Right renal cortex interstitium (tissue), 3 donors: Measurements from ENCODE around the gene CYP2B6. TPM values are rescaled to one million over a fixed set of nuclear protein-coding genes. Genes with fewer than 3 reads are reported as not detected.
"Not testable (repeated sequence)": the region's sequence is repeated elsewhere in the genome, so short reads cannot be mapped to it uniquely, and the experiment has no call there.

Source experiments
- DNase-seq, 3 donors: peaks; one replicate each; pipeline ENCODE4 v3.0.0-alpha.2; 2013; ENCODE audit warnings: low read depth in 3 of 3, low spot score in 2 of 3
- polyA plus RNA-seq, 3 donors: library from polyadenylated mRNA; unstranded; fragments of 120-200 nt; gene quantifications; one replicate each; pipeline ENCODE4 v1.2.1, GENCODE V29; 2013; ENCODE audit not compliant: insufficient read length in 3 of 3

The CYP2B6 gene
- polyA plus RNA-seq, 3 donors, result 2.0 to 2.8 (median 2.1) TPM

DNA sequence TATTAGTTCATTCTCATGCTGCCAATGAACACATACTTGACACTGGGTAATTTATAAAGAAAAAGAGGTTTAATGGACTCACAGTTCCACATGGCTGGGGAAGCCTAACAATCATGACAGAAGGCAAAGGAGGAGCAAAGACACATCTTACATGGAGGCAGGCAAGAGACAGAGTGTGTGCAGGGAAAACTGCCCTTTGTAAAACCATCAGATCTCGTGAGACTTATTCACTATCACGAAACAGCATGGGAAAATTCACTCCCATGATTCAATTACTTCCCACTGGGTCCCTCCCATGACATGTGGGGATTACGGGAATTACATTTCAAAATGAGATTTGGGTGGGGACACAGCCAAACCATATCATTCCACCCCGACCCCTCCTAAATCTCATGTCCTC lies 11.3 kb upstream of the CYP2B6 start:
- DNase-seq, result not testable (repeated sequence)

DNA sequence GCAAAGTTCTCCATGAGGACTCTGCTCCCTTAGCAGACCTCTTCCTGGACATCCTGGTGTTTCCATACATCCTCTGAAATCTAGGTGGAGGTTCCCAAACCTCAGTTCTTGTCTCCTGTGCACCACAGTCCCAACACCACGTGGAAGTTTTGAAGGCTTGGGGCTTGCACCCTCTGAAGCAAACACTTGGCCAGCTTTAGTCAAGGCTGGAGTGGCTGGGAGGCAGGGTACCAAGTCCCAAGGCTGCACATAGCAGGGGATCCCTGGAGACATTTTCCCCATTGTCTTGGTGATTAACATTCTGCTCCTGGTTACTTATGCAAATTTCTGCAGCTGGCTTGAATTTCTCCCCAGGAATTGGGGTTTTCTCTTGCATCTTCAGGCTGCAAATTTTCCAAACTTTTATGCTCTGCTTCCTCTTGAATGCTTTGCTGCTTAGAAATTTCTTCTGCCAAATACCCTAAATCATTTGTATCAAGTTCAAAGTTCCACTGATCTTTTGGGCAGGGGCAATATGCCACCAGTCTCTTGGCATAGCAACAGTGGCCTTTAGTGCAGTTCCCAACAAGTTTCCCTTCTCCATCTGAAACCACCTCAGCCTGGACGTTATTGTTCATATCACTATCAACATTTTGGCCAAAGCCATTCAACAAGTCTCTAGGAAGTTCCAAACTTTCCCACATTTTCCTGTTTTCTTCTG lies 10.2 kb upstream of the CYP2B6 start:
- not testable (repeated sequence) for DNase-seq

DNA sequence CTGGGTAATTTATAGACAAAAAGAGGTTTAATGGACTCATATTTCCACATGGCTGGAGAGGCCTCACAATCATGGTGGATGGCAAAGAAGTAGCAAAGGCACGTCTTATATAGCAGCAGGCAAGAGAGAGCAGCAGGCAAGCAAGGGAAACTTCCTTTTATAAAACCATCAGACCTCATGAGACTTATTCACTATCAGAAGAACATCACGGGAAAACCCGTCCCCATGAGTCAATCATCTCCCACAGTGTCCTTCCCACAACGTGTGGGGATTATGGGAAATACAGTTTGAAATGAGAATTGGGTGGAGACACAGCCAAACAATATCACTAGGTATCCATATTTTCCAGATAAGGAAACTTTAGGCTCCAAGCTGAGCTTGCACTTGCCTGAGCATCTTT lies 9.5 kb upstream of the CYP2B6 start:
- DNase-seq, result no peak

DNA sequence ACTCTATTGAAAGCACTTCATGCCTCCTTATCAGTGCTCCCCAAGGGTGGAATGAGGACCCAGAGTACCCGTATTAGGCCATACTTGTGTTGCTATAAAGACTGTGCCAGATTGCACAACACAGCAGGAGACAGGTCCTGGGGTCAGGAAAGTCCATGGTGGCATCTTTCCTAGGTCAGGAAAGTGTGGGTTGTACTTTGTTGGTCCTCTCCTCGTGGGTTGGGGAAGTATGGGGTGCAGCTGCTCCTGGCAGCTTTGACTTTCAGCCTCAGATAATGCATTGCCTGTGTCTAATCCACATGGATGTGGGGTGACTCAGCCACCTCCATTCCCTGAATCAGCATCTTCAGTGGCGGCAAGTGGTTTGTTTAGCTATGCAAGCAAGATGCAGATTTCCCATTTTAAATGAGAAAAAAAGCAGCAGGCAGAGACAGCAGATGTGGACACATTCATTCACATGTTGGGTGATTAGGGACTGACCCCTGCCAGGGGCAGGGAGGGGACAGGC lies 8.4 kb upstream of the CYP2B6 start:
- no peak for DNase-seq

DNA sequence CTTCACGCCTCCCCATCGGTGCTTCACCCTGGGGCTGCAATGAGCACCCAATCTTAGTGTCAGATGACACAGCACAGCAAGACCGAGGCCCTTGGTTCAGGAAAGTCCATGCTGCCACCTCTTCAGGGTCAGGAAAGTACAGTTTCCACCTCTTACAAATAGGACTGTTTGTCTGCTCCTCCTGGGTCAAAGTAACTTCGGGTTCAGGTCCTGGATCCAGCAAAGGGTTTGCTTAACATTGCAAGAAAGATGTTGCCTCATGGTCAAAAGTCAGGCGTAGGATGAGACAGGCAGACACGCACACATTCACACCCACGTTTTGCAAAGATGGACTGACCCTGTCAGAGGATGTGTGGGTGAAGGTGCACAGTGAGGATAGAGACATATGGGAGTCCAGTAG lies 1.6 kb upstream of the CYP2B6 start:
- DNase-seq, result no peak

DNA sequence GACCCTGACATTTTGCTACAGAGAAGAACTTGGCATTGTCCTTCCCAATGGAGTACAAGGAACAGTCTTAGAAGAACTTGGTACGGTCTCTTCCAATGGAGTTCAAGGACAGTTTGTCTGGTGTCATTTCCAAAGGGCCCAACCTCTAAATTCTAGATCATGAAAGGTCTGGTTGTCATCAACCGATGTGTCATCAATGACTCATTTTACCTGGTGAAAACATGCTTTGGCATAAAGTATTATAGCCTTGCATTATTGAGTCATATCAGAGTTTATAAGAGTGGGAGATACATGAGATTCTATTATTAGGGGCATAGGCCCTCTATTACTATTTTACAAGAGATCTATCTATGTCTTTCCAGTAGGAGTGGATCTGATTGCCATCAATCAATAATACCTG lies 4.3 kb downstream of the CYP2B6 start:
- no peak for DNase-seq

DNA sequence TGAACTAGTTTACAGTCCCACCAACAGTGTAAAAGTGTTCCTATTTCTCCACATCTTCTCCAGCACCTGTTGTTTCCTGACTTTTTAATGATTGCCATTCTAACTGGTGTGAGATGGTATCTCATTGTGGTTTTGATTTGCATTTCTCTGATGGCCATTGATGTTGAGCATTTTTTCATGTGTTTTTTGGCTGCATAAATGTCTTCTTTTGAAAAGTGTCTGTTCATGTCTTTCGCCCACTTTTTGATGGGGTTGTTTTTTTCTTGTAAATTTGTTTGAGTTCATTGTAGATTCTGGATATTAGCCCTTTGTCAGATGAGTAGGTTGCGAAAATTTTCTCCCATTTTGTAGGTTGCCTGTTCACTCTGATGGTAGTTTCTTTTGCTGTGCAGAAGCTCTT lies 7.9 kb downstream of the CYP2B6 start:
- DNase-seq, result not testable (repeated sequence)

DNA sequence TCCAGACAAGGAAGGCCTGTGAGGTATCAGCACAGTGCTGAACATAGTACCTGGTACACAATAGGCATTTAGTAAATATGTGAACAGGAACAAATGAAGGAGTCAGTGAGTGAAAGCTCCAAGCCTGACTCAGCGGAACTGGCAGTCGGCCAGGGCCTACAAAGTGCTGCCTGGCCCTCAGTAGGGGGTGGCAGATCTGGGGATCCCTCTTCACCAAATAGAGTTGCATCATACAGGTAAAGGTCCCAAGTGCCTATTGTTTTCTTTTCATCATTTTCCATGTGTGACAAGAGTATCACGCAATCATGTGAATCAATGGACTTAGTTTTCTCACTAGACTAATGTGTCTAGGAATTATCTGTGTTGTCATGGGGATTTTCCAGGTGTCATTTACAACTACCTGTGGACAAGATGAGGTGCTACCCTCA lies 9.2 kb downstream of the CYP2B6 start:
- no peak for DNase-seq

DNA sequence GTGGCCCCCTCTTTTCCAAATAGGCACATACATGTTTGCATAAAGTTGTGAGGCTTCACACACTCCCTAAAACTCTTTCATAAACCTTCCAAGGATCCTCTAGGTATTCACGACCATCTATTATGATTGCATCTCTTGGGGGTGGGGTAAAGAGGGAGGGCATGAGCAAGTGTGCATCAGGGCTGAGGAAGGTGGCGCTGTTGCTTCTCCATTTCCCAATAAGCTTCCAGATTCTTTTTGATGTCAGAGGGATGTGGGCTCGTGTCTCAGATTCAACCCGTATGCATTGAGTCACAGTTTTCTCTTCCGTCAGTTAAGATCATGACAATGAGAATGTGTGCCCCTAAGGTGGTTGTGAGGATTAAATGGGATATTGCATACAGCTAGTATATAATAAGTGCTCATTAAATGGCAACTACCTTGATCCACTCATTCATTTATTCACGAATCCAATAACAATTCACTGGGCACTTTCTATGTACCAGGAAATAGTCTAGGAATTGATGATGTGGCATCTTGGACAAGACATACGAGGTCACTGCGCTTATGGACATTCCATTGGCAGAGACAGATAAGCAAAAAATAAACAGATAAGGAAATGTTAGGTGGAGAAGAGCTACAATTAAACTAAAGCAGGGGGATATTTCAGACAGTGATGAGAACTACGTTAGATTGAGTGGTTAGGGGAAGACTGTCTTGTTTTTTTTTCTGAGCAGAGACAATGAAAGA lies 10.3 kb downstream of the CYP2B6 start:
- no peak for DNase-seq

DNA sequence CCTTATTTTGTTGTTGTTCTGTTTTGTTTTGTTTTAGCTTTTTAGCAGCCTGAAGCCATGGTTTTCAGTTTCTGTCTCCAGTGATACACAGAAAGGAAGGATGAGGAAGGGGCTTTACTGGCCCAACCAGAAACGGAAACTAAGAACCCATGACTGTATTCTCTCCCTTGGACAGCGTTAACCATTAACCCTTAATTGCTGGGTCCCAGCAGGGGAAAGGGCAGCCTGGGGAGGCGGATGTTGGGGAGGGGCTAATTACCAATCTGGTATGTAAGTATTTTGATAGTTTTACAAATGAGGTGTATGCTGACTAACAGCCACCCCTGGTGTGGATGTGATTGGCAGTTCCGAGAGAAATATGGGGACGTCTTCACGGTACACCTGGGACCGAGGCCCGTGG lies 12.6 kb downstream of the CYP2B6 start:
- peak in 2 of 3 donors; percentile 2 to 36 for DNase-seq

DNA sequence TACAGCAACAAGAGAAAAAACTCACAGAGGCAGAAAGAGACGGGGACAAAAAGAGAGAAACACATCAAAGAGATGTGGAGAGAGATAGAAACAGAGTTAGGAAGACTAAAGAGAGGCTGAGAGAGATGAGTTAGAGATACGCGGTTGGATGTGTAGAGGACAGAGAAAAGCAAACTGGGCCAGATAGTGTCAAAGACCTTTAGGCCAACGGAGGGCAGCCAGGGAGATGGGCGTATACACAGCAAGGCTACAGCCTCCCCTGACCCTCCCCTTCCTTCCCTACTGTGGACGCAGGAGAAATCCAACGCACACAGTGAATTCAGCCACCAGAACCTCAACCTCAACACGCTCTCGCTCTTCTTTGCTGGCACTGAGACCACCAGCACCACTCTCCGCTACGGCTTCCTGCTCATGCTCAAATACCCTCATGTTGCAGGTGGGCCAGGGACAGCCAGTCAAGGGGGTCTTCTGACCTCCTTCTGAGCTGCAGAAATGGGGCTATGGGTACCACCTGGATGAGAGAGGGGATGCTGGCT lies 18.7 kb downstream of the CYP2B6 start:
- no peak for DNase-seq

DNA sequence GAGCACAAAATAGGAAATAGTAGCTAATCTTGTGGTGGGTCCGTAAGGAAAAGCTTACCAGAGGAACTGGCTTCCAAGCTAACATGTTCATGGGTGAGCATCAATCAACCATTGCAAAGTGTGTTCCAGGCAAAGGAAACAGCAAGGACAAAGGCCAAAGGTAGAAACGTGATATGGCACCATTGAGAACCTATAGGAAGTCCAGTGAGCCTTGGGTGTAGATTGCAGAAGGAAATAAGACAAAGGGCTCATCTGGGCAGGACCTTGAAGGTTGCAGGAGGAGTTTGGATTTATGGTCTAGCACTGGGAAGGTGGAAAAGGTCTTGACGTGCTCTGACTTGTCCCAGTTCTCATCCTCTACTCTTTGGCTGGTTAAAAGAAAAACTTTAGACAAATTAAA lies 22.3 kb downstream of the CYP2B6 start:
- DNase-seq, result no peak

DNA sequence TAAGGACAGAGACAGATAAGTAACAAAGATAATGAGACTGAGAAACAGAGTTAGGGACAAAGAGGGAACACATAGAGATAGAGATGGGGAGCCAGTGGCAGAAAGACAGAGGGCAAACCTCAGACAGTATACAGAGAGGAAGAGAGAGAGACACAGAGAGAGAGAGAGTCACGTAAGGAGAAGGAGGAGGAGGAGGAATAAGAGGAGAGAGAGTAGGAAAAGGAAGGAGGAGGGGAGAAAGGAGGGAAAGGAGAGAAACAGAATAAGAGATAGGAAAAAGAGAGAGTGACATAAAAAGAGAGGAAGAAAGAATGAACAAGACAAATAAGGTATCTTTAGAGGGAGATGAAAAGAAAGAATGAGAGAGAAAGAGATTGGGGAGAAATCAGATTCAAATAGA lies 23.6 kb downstream of the CYP2B6 start:
- no peak for DNase-seq

DNA sequence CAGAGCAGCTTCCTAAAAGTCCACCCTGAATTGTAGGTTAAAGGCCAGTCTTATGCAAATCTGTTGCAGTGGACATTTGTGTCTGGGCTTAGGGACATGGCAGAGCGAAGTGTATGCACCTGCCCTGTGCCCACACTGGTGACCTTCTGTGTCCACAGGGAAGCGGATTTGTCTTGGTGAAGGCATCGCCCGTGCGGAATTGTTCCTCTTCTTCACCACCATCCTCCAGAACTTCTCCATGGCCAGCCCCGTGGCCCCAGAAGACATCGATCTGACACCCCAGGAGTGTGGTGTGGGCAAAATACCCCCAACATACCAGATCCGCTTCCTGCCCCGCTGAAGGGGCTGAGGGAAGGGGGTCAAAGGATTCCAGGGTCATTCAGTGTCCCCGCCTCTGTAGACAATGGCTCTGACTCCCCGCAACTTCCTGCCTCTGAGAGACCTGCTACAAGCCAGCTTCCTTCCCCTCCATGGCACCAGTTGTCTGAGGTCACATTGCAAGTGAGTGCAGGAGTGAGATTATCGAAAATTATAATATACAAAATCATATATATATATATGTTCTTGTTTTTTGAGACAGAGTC lies 25.5 kb downstream of the CYP2B6 start:
- no peak for DNase-seq

DNA sequence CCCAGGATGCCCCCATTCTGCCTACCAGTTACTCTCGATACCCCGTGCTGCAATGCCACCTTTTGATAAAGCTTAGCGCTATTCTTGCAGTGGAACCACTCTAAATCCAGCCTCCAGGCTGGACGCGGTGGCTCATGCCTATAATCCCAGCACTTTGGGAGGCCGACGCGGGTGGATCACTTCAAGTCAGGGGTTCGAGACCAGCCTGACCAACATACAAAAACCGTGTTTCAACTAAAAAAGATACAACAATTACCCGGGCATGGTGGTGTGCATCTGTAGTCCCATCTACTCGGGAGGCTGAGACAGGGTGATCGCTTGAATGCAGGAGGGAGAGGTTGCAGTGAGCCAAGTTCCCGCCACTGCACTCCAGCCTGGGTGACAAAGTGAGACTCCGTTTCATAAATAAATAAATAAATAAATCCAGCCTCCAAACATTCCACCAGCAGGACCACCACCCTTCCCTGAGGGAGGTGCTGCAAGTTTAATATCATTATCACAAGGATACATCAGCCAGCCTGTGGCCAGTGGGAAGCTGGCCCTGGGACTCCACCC lies 27.7 kb downstream of the CYP2B6 start:
- no peak for DNase-seq

DNA sequence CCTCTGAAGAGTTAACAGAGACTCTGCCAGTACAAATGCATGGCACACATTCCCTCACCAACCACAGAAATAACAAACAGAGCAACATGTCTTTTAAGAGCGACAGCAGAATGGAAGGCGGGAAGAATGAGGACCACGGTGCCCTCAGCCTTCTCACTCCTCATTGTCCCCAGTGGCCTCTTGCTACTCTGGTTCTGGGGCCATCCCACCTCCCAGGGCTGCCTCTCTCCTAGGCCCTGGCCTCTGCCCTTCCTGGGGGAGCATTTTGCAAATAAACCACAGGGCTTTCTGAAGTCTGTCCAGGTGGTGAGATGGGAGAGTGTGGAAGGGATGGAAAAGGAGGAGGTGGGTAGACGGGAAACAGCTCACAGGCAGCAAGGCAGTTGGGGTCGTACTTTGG lies 28.3 kb downstream of the CYP2B6 start:
- DNase-seq, result no peak

DNA sequence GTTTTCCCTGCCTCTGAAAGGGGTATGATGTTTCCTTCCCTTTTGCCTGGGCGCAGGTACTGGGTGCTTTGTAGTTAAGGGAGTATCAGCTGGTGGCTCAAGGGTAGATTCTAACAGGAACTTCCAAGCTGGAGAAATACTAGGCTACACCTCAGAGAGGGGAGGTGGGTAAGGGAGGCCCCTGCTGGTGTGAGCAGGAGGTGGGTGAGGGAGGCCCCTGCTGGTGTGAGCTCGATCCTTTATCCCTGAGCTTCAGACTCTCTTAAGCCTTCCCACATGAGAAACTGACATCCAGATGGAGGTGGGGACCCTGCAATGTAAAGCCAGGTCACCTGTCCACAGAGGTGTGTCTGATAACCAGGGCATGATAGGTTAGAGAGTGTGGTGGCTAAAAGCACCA lies 32.1 kb downstream of the CYP2B6 start:
- DNase-seq, result no peak

DNA sequence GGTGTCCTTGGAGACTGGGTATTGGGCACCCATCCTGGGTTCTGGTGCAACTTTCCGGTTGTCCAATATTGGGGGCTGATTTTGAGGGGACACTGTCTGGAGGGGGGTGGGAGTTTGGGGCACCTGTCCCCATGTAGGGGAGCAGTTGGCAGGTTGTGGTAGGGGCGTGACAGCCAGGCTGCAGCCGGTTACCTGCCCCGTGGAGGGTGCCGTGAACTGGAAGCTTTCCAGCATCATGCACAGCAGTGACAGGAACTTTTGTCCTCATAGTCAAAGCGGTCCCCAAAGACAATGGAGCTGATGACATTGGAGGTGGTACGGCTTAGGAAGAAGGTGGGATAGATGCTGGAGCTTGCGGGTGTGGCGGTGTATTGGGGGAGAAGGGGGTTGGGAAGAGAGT lies 34.3 kb downstream of the CYP2B6 start:
- DNase-seq, result no peak

DNA sequence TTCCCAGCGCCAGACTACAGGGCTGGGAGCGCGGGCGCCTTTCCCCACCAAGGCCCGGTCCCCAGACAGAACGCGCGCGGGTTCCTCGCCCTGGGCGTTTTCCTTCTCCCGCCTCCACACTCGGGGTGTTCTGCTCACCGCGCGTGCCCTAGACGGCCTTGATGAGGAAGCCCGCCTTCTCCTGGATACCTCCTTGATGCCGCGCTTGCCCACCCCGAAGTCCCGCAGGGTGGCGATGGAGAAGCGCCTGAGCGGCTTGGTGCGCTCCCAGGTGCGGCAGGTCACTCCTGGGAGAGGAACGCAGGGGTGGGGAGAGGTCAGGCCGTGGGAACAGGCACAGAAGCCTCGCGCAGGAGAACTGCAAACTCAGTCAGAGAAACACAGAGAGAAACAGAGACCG lies 34.8 kb downstream of the CYP2B6 start:
- DNase-seq, result no peak

DNA sequence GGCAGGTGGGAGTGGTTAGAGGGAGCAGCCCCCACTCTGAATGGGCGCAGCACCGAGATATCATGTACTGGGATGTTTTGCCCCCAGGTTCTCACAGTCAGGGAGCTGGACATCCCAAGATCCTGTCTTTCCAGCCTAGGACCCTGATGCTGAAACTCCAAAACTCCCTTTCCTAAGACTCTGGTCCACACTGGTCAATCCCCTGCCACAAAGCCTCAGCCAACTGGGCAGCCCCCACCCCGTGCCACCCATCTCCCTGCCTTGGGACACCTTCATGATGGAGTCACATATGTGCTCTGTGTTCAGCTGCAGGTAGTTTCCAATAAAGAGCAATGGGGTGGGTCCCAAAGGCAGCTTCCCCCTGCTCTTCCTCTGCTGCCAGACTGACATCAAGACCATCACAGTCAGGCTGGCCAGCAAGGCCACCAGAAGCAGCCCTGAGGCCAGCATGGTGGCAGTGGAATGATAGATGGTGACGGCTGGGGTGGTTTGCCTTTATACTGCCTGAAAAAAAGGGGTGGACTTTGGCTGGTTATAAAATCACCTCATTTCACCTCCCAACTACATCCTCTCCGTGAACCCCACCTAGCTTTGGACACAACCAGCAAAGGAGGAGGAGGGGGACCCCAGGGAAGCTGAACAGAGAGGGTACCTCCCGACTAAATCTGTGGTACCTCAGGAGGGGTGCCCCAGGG lies 36.3 kb downstream of the CYP2B6 start:
- no peak for DNase-seq
